Cardiac fibroblast (primary cell): ENCODE measurements around the gene TMEM185A.

ENCODE experiments used
- DNase-seq, 2 donors: peaks; one replicate each; pipeline versions ENCODE4 v3.0.0 to v3.0.0-alpha.2; 2010; ENCODE audit warnings: low read depth in 2 of 2
- H3K4me3 ChIP-seq, 2 donors: replicated peaks in 1 of 2; 1 replicate in 1 of 2; 2 replicates in 1 of 2; pipeline ENCODE4 v1.5.1; 2011; ENCODE audit warnings: low read depth in 2 of 2, low read length in 2 of 2, mild to moderate bottlenecking in 2 of 2, moderate library complexity in 1 of 2
- TF ChIP-seq, protein P1 (sequence below): IDR thresholded peaks from one replicate; pipeline ENCODE4 v1.5.1; 2011; ENCODE audit warnings: low read depth, mild to moderate bottlenecking, low read length, inconsistent platforms

Gene TMEM185A

DNA sequence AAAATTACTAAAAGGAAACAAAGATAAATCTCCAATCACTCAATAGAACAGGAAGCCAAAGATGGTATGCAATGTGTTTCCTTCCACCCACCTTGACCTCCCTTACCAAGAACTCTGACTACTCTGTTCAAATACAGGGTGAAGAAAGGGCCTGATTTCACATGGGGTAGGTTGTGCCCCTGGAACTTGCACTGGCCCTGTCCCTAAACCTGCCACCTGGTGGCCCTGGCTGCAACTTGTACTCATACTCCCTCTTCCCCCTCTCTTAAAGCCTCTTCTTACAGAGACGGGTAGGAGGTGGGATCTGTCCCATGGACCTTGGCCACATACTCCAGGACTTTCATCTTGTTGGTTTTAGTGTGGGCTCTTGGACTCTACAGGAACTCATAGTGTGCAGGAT lies 17.3 kb upstream of the TMEM185A start:
- no peak overlapping the region for H3K4me3 ChIP-seq
- TF ChIP-seq, protein P1, sequence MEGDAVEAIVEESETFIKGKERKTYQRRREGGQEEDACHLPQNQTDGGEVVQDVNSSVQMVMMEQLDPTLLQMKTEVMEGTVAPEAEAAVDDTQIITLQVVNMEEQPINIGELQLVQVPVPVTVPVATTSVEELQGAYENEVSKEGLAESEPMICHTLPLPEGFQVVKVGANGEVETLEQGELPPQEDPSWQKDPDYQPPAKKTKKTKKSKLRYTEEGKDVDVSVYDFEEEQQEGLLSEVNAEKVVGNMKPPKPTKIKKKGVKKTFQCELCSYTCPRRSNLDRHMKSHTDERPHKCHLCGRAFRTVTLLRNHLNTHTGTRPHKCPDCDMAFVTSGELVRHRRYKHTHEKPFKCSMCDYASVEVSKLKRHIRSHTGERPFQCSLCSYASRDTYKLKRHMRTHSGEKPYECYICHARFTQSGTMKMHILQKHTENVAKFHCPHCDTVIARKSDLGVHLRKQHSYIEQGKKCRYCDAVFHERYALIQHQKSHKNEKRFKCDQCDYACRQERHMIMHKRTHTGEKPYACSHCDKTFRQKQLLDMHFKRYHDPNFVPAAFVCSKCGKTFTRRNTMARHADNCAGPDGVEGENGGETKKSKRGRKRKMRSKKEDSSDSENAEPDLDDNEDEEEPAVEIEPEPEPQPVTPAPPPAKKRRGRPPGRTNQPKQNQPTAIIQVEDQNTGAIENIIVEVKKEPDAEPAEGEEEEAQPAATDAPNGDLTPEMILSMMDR: no peak
- no peak for DNase-seq

DNA sequence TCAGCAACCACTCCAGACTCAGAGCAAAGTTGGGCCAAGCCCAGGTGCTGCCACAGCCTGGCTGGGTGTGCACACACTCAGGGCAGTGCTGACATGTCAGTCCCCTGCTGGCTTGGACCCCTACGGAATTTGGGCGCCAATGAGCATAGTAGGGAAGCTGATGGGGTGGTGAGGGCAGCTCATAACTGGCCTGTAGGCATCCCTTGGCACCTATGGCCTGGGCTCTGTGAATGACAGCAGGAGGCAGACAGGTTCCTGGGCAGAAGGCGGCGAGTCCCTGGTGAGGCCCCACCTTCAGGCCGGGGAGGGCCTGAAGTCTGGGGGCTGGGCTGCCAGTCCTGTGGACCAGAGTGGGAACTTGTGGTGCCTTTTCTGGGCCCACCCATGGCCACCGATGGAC lies 15.9 kb upstream of the TMEM185A start:
- DNase-seq: no peak
- no peak overlapping the region for H3K4me3 ChIP-seq
- TF ChIP-seq, protein P1: no peak

GRCh38 chrX:149643496-149643895 lies 11.9 kb upstream of the TMEM185A start:
- TF ChIP-seq, protein P1: no peak
- DNase-seq: no peak
- no peak overlapping the region for H3K4me3 ChIP-seq

GRCh38 chrX:149641835-149642234 lies 10.2 kb upstream of the TMEM185A start:
- H3K4me3 ChIP-seq: no peak overlapping the region
- TF ChIP-seq, protein P1: no peak
- peak in 1 of 2 donors; percentile 18 for DNase-seq

DNA sequence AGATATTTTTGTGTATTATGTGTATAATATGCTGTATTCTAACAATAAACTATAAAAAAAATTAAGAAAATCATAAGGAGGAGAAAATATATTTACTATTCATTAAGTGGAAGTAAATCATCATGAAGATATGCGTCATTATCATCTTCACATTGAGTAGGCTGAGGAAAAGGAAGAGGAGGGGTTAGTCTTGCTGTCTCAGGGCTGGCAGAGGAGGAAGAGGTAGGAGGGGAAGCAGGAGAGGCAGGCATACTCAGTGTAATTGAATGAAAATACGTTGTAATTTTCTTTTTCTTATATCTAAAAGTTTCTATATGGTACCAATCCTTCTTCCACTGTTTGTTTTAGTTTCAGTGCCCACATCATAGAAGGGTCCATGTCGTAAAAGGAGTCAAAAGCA lies 9.8 kb upstream of the TMEM185A start:
- peak in 1 of 2 donors; percentile 0 for DNase-seq
- TF ChIP-seq, protein P1: no peak
- H3K4me3 ChIP-seq: no peak overlapping the region

DNA sequence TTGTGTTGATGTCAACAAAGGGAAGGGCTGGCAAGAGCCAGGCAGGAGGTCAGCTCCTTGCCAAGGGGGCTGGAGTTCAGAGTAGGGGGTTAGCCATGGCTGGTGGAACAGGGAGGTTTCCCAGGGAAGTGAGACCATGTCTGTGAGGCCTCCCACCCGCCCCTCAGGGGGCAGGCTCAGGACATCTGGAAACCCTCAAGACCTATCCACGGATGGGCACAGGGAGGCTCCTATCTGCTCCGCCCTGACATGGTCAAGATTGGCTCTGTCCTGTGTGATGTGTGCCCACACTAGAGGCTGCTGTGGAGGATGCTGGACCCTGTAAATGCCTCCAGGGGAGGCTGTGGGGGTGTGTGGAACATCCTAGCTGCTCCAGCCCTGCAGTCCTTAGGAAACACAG lies 8.0 kb upstream of the TMEM185A start:
- TF ChIP-seq, protein P1: no peak
- no peak for DNase-seq
- H3K4me3 ChIP-seq: no peak overlapping the region

DNA sequence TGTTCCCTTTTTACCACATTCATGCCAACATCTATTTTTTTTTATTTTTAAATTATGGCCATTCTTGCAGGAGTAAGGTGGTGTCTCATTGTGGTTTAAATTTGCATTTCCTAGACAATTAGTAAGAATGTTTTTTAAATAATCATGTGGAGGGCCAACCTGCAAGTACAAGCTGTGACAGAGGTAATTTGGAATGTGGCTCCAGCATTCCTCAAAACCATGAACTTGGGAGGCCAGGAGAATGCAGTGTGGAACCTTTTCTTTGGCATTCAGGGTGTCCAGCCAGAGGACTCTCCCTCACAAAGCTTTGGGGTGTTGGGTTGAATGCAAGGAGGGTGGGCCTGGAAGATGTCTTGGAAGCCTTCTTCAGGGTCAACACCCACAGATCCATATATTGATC lies 7.3 kb upstream of the TMEM185A start:
- TF ChIP-seq, protein P1: no peak
- DNase-seq: peak in 1 of 2 donors; percentile 5
- no peak overlapping the region for H3K4me3 ChIP-seq
